HEK293 (cell line): ENCODE measurements around the gene ERMARD.

Experiments used
- CTCF ChIA-PET: fragments of 350-600 bp; formaldehyde crosslinking; extraction: SDS; loops from one replicate; lab custom pipeline; 2021; ENCODE audit warnings: antibody characterized with exemption; lab: Yijun Ruan, JAX
- POLR2A ChIA-PET: fragments of 300-600 bp; formaldehyde crosslinking; extraction: SDS; loops from one replicate; lab custom pipeline; 2020; ENCODE audit warnings: antibody characterized with exemption, inconsistent platforms; lab: Yijun Ruan, JAX
- H3K27ac ChIP-seq: fragments of 200-500 bp; sonication (Bioruptor generic); 2 replicates; pipeline ENCODE4 v1.5.1; 2014; ENCODE audit warnings: low read depth, low read length, control low read depth, inconsistent platforms; ENCODE audit errors: extremely low read depth
- H3K36me3 ChIP-seq, 2 experiments: fragments of 200-500 bp in 1 of 2; sonication (Bioruptor generic) in 1 of 2; 1 replicate in 1 of 2; 2 replicates in 1 of 2; pipeline ENCODE4 v1.5.1; 2014 to 2017; ENCODE audit warnings: inconsistent platforms in 2 of 2, low read length in 2 of 2; ENCODE audit not compliant: control insufficient read depth in 2 of 2, insufficient read depth in 1 of 2
- H3K4me1 ChIP-seq: fragments of 200-500 bp; sonication (Bioruptor generic); 2 replicates; pipeline ENCODE4 v1.5.1; 2014; ENCODE audit warnings: mild to moderate bottlenecking, low read length, inconsistent platforms; ENCODE audit not compliant: control insufficient read depth, insufficient read depth
- H3K4me3 ChIP-seq: 2 replicates; pipeline ENCODE4 v1.5.1; 2011; ENCODE audit warnings: low read depth, mild to moderate bottlenecking, control low read depth, low read length, moderate library complexity
- H3K9me3 ChIP-seq: fragments of 200-500 bp; sonication (Bioruptor generic); 2 replicates; pipeline ENCODE4 v1.5.1; 2014; ENCODE audit warnings: low read depth, low read length, inconsistent platforms; ENCODE audit not compliant: control insufficient read depth, insufficient read depth
- ATF2 ChIP-seq: fragments of 450-650 bp; formaldehyde crosslinking; IDR thresholded peaks from 2 replicates; pipeline ENCODE4 v1.5.1; 2016; ENCODE audit warnings: missing biosample characterization, missing genetic modification characterization, low read depth
- GLIS2 ChIP-seq: fragments of 450-650 bp; formaldehyde crosslinking; IDR thresholded peaks from 2 replicates; pipeline ENCODE4 v1.5.1; 2016; ENCODE audit warnings: missing biosample characterization, missing genetic modification characterization
- KLF16 ChIP-seq: fragments of 450-650 bp; formaldehyde crosslinking; IDR thresholded peaks from 2 replicates; pipeline ENCODE4 v1.5.1; 2017; ENCODE audit warnings: missing biosample characterization, missing genetic modification characterization
- MYNN ChIP-seq: fragments of 450-650 bp; formaldehyde crosslinking; IDR thresholded peaks from 2 replicates; pipeline ENCODE4 v1.5.1; 2016; ENCODE audit warnings: missing biosample characterization, missing genetic modification characterization, borderline replicate concordance
- SETDB1 ChIP-seq: IDR thresholded peaks from one replicate; pipeline ENCODE4 v1.6.1; 2017; ENCODE audit warnings: mild to moderate bottlenecking, low read length, moderate library complexity, mixed read lengths; ENCODE audit not compliant: insufficient read length
- TCF7L2 ChIP-seq: IDR thresholded peaks from 2 replicates; pipeline ENCODE4 v1.6.1; 2011; ENCODE audit warnings: low read depth, mild to moderate bottlenecking, inconsistent platforms, low read length, moderate library complexity, borderline replicate concordance
- TRIM28 ChIP-seq: IDR thresholded peaks from 2 replicates; pipeline ENCODE4 v1.6.1; 2011; ENCODE audit warnings: low read length, control low read depth, borderline replicate concordance
- ZBTB8A ChIP-seq: fragments of 450-650 bp; formaldehyde crosslinking; IDR thresholded peaks from 2 replicates; pipeline ENCODE4 v1.5.1; 2016; ENCODE audit warnings: missing biosample characterization, missing genetic modification characterization
- ZFHX2 ChIP-seq: fragments of 450-650 bp; formaldehyde crosslinking; conservative IDR thresholded peaks from 2 replicates; pipeline ENCODE4 v1.5.1; 2016; ENCODE audit warnings: missing biosample characterization, missing genetic modification characterization
- ZFP69B ChIP-seq: fragments of 450-650 bp; formaldehyde crosslinking; IDR thresholded peaks from 2 replicates; pipeline ENCODE4 v1.5.1; 2016; ENCODE audit warnings: missing biosample characterization, missing genetic modification characterization
- ZIC2 ChIP-seq: fragments of 450-650 bp; formaldehyde crosslinking; IDR thresholded peaks from 2 replicates; pipeline ENCODE4 v1.5.1; 2016; ENCODE audit warnings: missing biosample characterization, missing genetic modification characterization
- ZNF138 ChIP-seq: fragments of 450-650 bp; formaldehyde crosslinking; IDR thresholded peaks from 2 replicates; pipeline ENCODE4 v1.5.1; 2016; ENCODE audit warnings: missing biosample characterization, missing genetic modification characterization, borderline replicate concordance
- ZNF2 ChIP-seq: fragments of 450-650 bp; formaldehyde crosslinking; IDR thresholded peaks from 2 replicates; pipeline ENCODE4 v1.5.1; 2016; ENCODE audit warnings: missing biosample characterization, missing genetic modification characterization
- ZNF274 ChIP-seq, 2 experiments: fragments of 200-500 bp in 1 of 2; fragments of 450-650 bp in 1 of 2; sonication (Bioruptor generic) in 1 of 2; formaldehyde crosslinking in 1 of 2; IDR thresholded peaks; 2 replicates each; pipeline versions ENCODE4 v1.5.1 to v1.6.1; 2014 to 2016; ENCODE audit warnings: borderline replicate concordance in 1 of 2, inconsistent platforms in 1 of 2, low read length in 1 of 2, missing biosample characterization in 1 of 2, missing genetic modification characterization in 1 of 2
- ZNF350 ChIP-seq: fragments of 450-650 bp; formaldehyde crosslinking; IDR thresholded peaks from 2 replicates; pipeline ENCODE4 v1.5.0; 2017; ENCODE audit warnings: missing biosample characterization, mild to moderate bottlenecking, missing genetic modification characterization
- ZNF37A ChIP-seq: fragments of 450-650 bp; IDR thresholded peaks from 2 replicates; pipeline ENCODE4 v1.5.1; 2018; ENCODE audit warnings: missing biosample characterization, missing genetic modification characterization
- ZNF391 ChIP-seq: fragments of 450-650 bp; formaldehyde crosslinking; IDR thresholded peaks from 2 replicates; pipeline ENCODE4 v1.5.1; 2016; ENCODE audit warnings: low read depth, missing biosample characterization, missing genetic modification characterization, borderline replicate concordance
- ZNF521 ChIP-seq: fragments of 450-650 bp; formaldehyde crosslinking; IDR thresholded peaks from 2 replicates; pipeline ENCODE4 v1.5.1; 2017; ENCODE audit warnings: missing biosample characterization, mild to moderate bottlenecking, missing genetic modification characterization
- ZNF571 ChIP-seq: fragments of 450-650 bp; formaldehyde crosslinking; IDR thresholded peaks from 2 replicates; pipeline ENCODE4 v1.5.0; 2017; ENCODE audit warnings: missing biosample characterization, missing genetic modification characterization
- ZNF626 ChIP-seq: fragments of 450-650 bp; sonication (Bioruptor Pico); formaldehyde crosslinking; IDR thresholded peaks from 2 replicates; pipeline ENCODE4 v1.5.1; 2018; ENCODE audit warnings: missing biosample characterization, missing genetic modification characterization, inconsistent platforms
- ZNF791 ChIP-seq: fragments of 450-650 bp; formaldehyde crosslinking; IDR thresholded peaks from 2 replicates; pipeline ENCODE4 v1.5.1; 2016; ENCODE audit warnings: missing biosample characterization, missing genetic modification characterization
- ZNF843 ChIP-seq: fragments of 450-650 bp; formaldehyde crosslinking; IDR thresholded peaks from 2 replicates; pipeline ENCODE4 v1.5.1; 2016; ENCODE audit warnings: missing biosample characterization, missing genetic modification characterization
- ZSCAN30 ChIP-seq: fragments of 450-650 bp; IDR thresholded peaks from 2 replicates; pipeline ENCODE4 v1.5.1; 2018; ENCODE audit warnings: missing biosample characterization, mild to moderate bottlenecking, missing genetic modification characterization, moderate library complexity
- ZXDB ChIP-seq: fragments of 450-650 bp; formaldehyde crosslinking; IDR thresholded peaks from 2 replicates; pipeline ENCODE4 v1.5.1; 2016; ENCODE audit warnings: missing biosample characterization, missing genetic modification characterization

The ERMARD gene

GRCh38 chr6:169800668-169801395 is 49.4 kb downstream of the ERMARD start (continued):
- TF ChIP-seq ATF2 (tag by site-specific recombination) (no peak), TRIM28 (peak; percentile 73), ZFHX2 (tag by site-specific recombination) (peak; percentile 68), ZNF791 (no peak), ZBTB8A (0 out of 2 replicates have a peak, but pooled peaks have one; percentile 15), GLIS2 (tag by site-specific recombination) (peak; percentile 42; the same call in 1 of the 2 replicates), ZSCAN30 (tag by site-specific recombination) (peak; percentile 58; the same call in 1 of the 2 replicates), ZNF2 (no peak), ZNF571 (tag by site-specific recombination) (no peak), ZNF626 (tag by site-specific recombination) (no peak), ZNF350 (tag by site-specific recombination) (no peak)

GRCh38 chr6:169801396-169802160 is 50.2 kb downstream of the ERMARD start:
- TF ChIP-seq ZNF391 (tag by site-specific recombination) (no peak), ZIC2 (tag by site-specific recombination) (peak; percentile 5; the same call in 1 of the 2 replicates)
- H3K27ac ChIP-seq = peak overlapping the region; percentile 59; the same call in 1 of the 2 replicates
- ChIA-PET POLR2A (interaction anchor here (1.3 to 1.7 kb wide), 3 partner anchors 8 to 50 kb away, joined by 3 to 7 read pairs (median 4); partner anchors contain the start of genes DYNLT2 and ERMARD), CTCF (interaction anchor here (1.1 to 3.5 kb wide), 5 partner anchors 12 to 729 kb away, joined by 3 to 25 read pairs (median 3); no protein-coding TSS in a partner anchor)
- no peaks in the 10 kb centered on the region for H3K36me3 ChIP-seq
- H3K9me3 ChIP-seq = no peaks in the 10 kb centered on the region
- peaks cover 19% of the 10 kb centered on the region for H3K4me1 ChIP-seq
- H3K4me3 ChIP-seq = no peak overlapping the region

- no peak overlapping the region for H3K27ac ChIP-seq
- H3K4me1 ChIP-seq = peaks cover 19% of the 10 kb centered on the region
- no peaks in the 10 kb centered on the region for H3K9me3 ChIP-seq
- H3K4me3 ChIP-seq = no peak overlapping the region
- H3K36me3 ChIP-seq = no peaks in the 10 kb centered on the region
- no peak for TF ChIP-seq ZNF274 (IDR thresholded peaks at IDR 0.05; ENCODE audit: low read length)
- no peak for TF ChIP-seq ZNF274 (tag by site-specific recombination; IDR thresholded peaks at IDR 0.05; ENCODE audit: borderline replicate concordance)
- ChIA-PET CTCF (interaction anchor here (0.6 to 3.3 kb wide), 8 partner anchors 8 to 728 kb away, joined by 3 to 34 read pairs (median 4); no protein-coding TSS in a partner anchor), POLR2A (interaction anchor here (1.0 kb wide), 1 partner anchor 782 kb away, joined by 3 read pairs; the partner anchor contains the start of gene PDCD2)
These were observed 51.4 kb downstream of the ERMARD start for GRCh38 chr6:169802790-169803189.

- no peaks in the 10 kb centered on the region for H3K36me3 ChIP-seq
- peaks cover 18% of the 10 kb centered on the region for H3K4me1 ChIP-seq
- no peak overlapping the region for H3K4me3 ChIP-seq
- ChIA-PET POLR2A (interaction anchor here (1.0 to 1.4 kb wide), 2 partner anchors 8 to 781 kb away, joined by 3 to 4 read pairs; partner anchors contain the start of gene PDCD2), CTCF (interaction anchor here (0.6 to 3.3 kb wide), 8 partner anchors 9 to 727 kb away, joined by 3 to 34 read pairs (median 4); no protein-coding TSS in a partner anchor)
- no peaks in the 10 kb centered on the region for H3K9me3 ChIP-seq
- no peak overlapping the region for H3K27ac ChIP-seq
- TF ChIP-seq ZXDB (tag by site-specific recombination) (no peak), KLF16 (tag by site-specific recombination) (no peak), TCF7L2 (no peak), ZNF521 (tag by site-specific recombination) (no peak), ZNF138 (tag by site-specific recombination) (no peak), MYNN (no peak), SETDB1 (no peak), ZFP69B (no peak), ZNF843 (no peak), ZNF37A (tag by site-specific recombination) (no peak)
These were observed 51.9 kb downstream of the ERMARD start for GRCh38 chr6:169803271-169803811.
